Psoas muscle (tissue), 8 donors: ENCODE results near the gene NCSTN. TPM values are rescaled to one million over a fixed set of nuclear protein-coding genes. Genes with fewer than 3 reads are reported as not detected.

Experiments
- ATAC-seq, 4 donors: fragments of 200-7000 bp; cut with Tn5 transposase; one replicate each; pipeline ENCODE4 v1.9.1; 2020; ENCODE audit warnings: moderate library complexity in 3 of 4, mild to moderate bottlenecking in 2 of 4
- DNase-seq, 2 donors: peaks; one replicate each; pipeline ENCODE4 v3.0.0-alpha.2; 2020
- H3K27ac ChIP-seq: fragments of 200-600 bp; one replicate; pipeline ENCODE4 v1.8.0; 2022
- H3K27me3 ChIP-seq, 3 donors: fragments of 200-600 bp in 1 of 3; one replicate each; pipeline versions ENCODE4 v1.6.1 to v1.8.0; 2013 to 2022; ENCODE audit warnings: low read length in 2 of 3, mild to moderate bottlenecking in 2 of 3, moderate library complexity in 1 of 3; ENCODE audit not compliant: insufficient read depth in 3 of 3
- H3K36me3 ChIP-seq, 2 donors: fragments of 200-600 bp in 1 of 2; one replicate each; pipeline versions ENCODE4 v1.6.1 to v1.8.0; 2013 to 2022; ENCODE audit warnings: low read depth in 1 of 2, mild to moderate bottlenecking in 1 of 2, moderate library complexity in 1 of 2; ENCODE audit not compliant: insufficient read depth in 1 of 2
- H3K4me1 ChIP-seq: fragments of 200-600 bp; one replicate; pipeline ENCODE4 v1.8.0; 2022
- H3K4me3 ChIP-seq: fragments of 200-600 bp; one replicate; pipeline ENCODE4 v1.8.0; 2022; ENCODE audit warnings: mild to moderate bottlenecking
- H3K9me3 ChIP-seq: fragments of 200-600 bp; one replicate; pipeline ENCODE4 v1.8.0; 2022
- WGBS, 3 donors: extraction: QIAGEN DNeasy Blood & Tissue Kit; methylation state at CpG; one replicate each; pipeline versions ENCODE4 v1.1.6 to v1.1.7; 2013; 5-methylcytosine and 5-hydroxymethylcytosine counted together
- intact Hi-C, 2 donors: fragments of 100-400 bp; cut with DNase I; formaldehyde crosslinking; loops; one replicate each; pipeline versions ENCODE4 v1.11.0 to v1.14.2; 2022
- polyA plus RNA-seq, 3 donors: library from polyadenylated mRNA; stranded (reverse); fragments of 200-250 nt; gene quantifications; one replicate each; pipeline ENCODE4 v1.2.3, GENCODE V29; 2013
- total RNA-seq, 4 donors: library from RNA; stranded (reverse); fragmentation: NEBNext Ultra II Directional in 2 of 4; extraction: Animal tissue kit (Norgen Biotek cat#: 25700) in 2 of 4; gene quantifications; one replicate each; pipeline versions ENCODE4 v1.2.1 to v1.2.4, GENCODE V29; 2021 to 2023
- TF ChIP-seq, protein P1 (sequence below): fragments of 200-600 bp; IDR thresholded peaks from one replicate; pipeline ENCODE4 v1.8.0; 2022; ENCODE audit warnings: antibody characterized with exemption
- donor health status: healthy with polysubstance abuse.
- donor health status: DM: no; HTN: no; CAD: no; lungs with moderate emphysema.
- donor health status: Bipolar disorder and iron deficiency.
- donor health status: healthy.
- donor health status: DM: yes; HTN: yes; CAD: no.
- donor health status: DM: no; HTN: no; CAD: no.
- donor health status: DM: no; HTN: no; CAD: no.
- donor health status: DM: yes; HTN: yes; CAD: no.

NCSTN gene
- total and polyA plus RNA-seq, 7 donors, result 23.5 to 49.8 (median 33.6) TPM

GRCh38 chr1:160370561-160371345, 27.6 kb downstream of the NCSTN start:
- H3K9me3 ChIP-seq, result no peaks in the 10 kb centered on the region
- no peaks in the 10 kb centered on the region for H3K36me3 ChIP-seq
- H3K4me3 ChIP-seq, result no peak overlapping the region
- no peaks in the 10 kb centered on the region for H3K27me3 ChIP-seq
- intact Hi-C loops, result loop anchor here in 1 of 2 donors (10.0 kb wide), 1 partner anchor 286 kb away; the partner anchor contains the start of gene KCNJ9
- WGBS, 3 donors, result 73 to 80% (median 77%) methylated on average over 39 to 42 of the region's 42 CpGs
- H3K4me1 ChIP-seq, result no peaks in the 10 kb centered on the region
- TF ChIP-seq, protein P1, sequence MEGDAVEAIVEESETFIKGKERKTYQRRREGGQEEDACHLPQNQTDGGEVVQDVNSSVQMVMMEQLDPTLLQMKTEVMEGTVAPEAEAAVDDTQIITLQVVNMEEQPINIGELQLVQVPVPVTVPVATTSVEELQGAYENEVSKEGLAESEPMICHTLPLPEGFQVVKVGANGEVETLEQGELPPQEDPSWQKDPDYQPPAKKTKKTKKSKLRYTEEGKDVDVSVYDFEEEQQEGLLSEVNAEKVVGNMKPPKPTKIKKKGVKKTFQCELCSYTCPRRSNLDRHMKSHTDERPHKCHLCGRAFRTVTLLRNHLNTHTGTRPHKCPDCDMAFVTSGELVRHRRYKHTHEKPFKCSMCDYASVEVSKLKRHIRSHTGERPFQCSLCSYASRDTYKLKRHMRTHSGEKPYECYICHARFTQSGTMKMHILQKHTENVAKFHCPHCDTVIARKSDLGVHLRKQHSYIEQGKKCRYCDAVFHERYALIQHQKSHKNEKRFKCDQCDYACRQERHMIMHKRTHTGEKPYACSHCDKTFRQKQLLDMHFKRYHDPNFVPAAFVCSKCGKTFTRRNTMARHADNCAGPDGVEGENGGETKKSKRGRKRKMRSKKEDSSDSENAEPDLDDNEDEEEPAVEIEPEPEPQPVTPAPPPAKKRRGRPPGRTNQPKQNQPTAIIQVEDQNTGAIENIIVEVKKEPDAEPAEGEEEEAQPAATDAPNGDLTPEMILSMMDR, result no peak
- H3K27ac ChIP-seq, result no peak overlapping the region
- no peak for DNase-seq
- ATAC-seq, result no peak

DNA sequence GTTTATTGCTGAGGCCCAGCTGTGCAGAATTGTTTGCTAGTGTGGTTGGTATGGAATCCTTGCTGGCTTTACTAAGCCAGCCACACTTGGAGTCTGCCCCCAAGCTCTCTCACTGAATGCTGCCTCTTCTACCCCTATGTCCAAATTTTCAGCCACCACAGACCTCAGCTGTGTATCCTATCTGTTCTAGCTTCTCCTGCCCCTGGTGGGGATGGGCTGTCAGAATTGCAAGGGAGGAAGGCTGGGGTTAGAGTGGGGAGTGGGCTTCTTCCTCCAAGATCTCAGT, 28.1 kb downstream of the NCSTN start:
- DNase-seq (no peak), ATAC-seq (no peak)
- Histone ChIP-seq H3K9me3 (no peaks in the 10 kb centered on the region), H3K4me1 (peaks cover 2% of the 10 kb centered on the region), H3K4me3 (no peak overlapping the region), H3K36me3 (no peaks in the 10 kb centered on the region), H3K27me3 (no peaks in the 10 kb centered on the region), H3K27ac (no peak overlapping the region)
- TF ChIP-seq, protein P1, result no peak
- intact Hi-C loops, result loop anchor here in 1 of 2 donors (10.0 kb wide), 1 partner anchor 286 kb away; the partner anchor contains the start of gene KCNJ9

DNA sequence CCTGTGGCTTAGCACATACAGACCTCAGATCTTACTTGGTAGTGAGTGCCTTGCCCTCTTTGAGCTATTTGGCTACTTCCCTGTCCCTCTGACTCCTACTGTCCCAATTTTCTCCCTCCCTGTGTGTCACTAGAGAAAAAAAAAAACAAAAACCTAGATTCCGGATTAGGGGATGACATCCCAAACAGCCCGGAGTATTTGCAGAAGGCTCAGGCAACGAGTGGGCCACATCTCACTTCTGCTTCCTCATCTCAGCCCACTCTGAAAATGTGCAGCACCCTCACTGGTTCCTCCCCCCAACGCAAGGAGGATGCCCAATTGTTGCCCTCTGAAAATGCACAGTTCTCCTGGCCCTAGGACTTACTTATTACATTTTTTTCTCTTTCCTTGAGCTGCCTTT, 28.6 kb downstream of the NCSTN start:
- Histone ChIP-seq H3K4me3 (no peak overlapping the region), H3K36me3 (no peaks in the 10 kb centered on the region), H3K4me1 (peaks cover 4% of the 10 kb centered on the region), H3K27me3 (no peaks in the 10 kb centered on the region), H3K27ac (no peak overlapping the region), H3K9me3 (no peaks in the 10 kb centered on the region)
- ATAC-seq, result no peak
- intact Hi-C loops, result loop anchor here in 1 of 2 donors (10.0 kb wide), 1 partner anchor 287 kb away; the partner anchor contains the start of gene KCNJ9
- no peak for DNase-seq
- TF ChIP-seq, protein P1, result no peak
- 87 to 90% (median 87%) methylated on average over 4 of the region's 4 CpGs for WGBS, 3 donors

DNA sequence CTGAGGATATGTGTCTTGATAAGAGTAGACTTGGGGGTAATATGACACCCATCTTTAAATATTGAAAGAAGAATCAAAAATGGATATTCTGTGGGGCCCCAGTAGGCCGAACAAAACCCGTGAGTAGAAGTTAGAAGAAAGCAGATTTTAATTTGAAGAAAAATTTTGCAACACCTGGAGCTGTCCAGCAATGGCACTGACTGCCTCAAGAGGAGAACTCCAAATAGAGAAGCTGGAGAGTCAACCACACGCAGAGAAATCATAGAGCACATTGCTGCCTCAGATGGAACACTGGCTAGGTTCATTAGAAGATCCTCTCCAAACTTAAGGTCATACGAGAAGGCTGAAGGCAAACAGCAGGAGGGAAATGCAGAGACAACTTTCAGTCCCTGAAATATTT, 30.5 kb downstream of the NCSTN start:
- intact Hi-C loops, result loop anchor here in 1 of 2 donors (10.0 kb wide), 1 partner anchor 289 kb away; the partner anchor contains the start of gene KCNJ9
- no peak for DNase-seq
- Histone ChIP-seq H3K4me1 (peaks cover 4% of the 10 kb centered on the region), H3K9me3 (no peaks in the 10 kb centered on the region), H3K27ac (no peak overlapping the region), H3K4me3 (no peak overlapping the region), H3K27me3 (no peaks in the 10 kb centered on the region), H3K36me3 (no peaks in the 10 kb centered on the region)
- TF ChIP-seq, protein P1, result no peak
- 78 to 90% (median 78%) methylated on average over 4 of the region's 4 CpGs for WGBS, 3 donors
- no peak for ATAC-seq
